Neuronal stem cell (in vitro differentiated cells): ENCODE results near the gene EIPR1.
"Not testable (repeated sequence)": the region's sequence is repeated elsewhere in the genome, so short reads cannot be mapped to it uniquely, and the experiment has no call there.

ENCODE experiments used
- DNase-seq: peaks from one replicate; pipeline ENCODE4 v3.0.0-alpha.2; 2013; ENCODE audit warnings: low spot score
- H2AFZ ChIP-seq: one replicate; pipeline ENCODE4 v1.6.1; 2013; ENCODE audit warnings: mild to moderate bottlenecking, low read length, inconsistent platforms
- H2AK5ac ChIP-seq: 2 replicates; pipeline ENCODE4 v1.6.1; 2013; ENCODE audit warnings: low read depth, mild to moderate bottlenecking, inconsistent platforms, low read length, moderate library complexity, mixed read lengths
- H2BK120ac ChIP-seq: 2 replicates; pipeline ENCODE4 v1.6.1; 2013; ENCODE audit warnings: low read depth, mild to moderate bottlenecking, inconsistent platforms, low read length, moderate library complexity, mixed read lengths
- H2BK12ac ChIP-seq: one replicate; pipeline ENCODE4 v1.6.1; 2013; ENCODE audit warnings: low read length, inconsistent platforms
- H2BK15ac ChIP-seq: 2 replicates; pipeline ENCODE4 v1.6.1; 2013; ENCODE audit warnings: mild to moderate bottlenecking, low read length, inconsistent platforms, mixed read lengths
- H2BK5ac ChIP-seq: one replicate; pipeline ENCODE4 v1.6.1; 2013; ENCODE audit warnings: inconsistent platforms, mild to moderate bottlenecking, low read length, moderate library complexity
- H3K14ac ChIP-seq: one replicate; pipeline ENCODE4 v1.6.1; 2013; ENCODE audit warnings: low read length, inconsistent platforms
- H3K18ac ChIP-seq: 2 replicates; pipeline ENCODE4 v1.6.1; 2013; ENCODE audit warnings: low read length, inconsistent platforms
- H3K23ac ChIP-seq: 2 replicates; pipeline ENCODE4 v1.6.1; 2013; ENCODE audit warnings: low read depth, mild to moderate bottlenecking, mixed read lengths, low read length, inconsistent platforms; ENCODE audit not compliant: poor library complexity
- H3K27ac ChIP-seq: replicated peaks from 3 replicates; pipeline ENCODE4 v1.5.1; 2013; ENCODE audit warnings: low read length, inconsistent platforms
- H3K27me3 ChIP-seq, 3 experiments: 2 replicates each; pipeline ENCODE4 v1.6.1; 2013; ENCODE audit warnings: low read length in 3 of 3, mild to moderate bottlenecking in 2 of 3, inconsistent platforms in 1 of 3, low read depth in 1 of 3, mixed read lengths in 1 of 3, moderate library complexity in 1 of 3; ENCODE audit not compliant: control insufficient read depth in 3 of 3, insufficient read depth in 3 of 3
- H3K36me3 ChIP-seq, 2 donors: replicated peaks in 1 of 2; 2 replicates each; pipeline ENCODE4 v1.6.1; 2013; ENCODE audit warnings: low read length in 2 of 2; ENCODE audit not compliant: control insufficient read depth in 2 of 2, insufficient read depth in 2 of 2
- H3K4ac ChIP-seq: 2 replicates; pipeline ENCODE4 v1.6.1; 2013; ENCODE audit warnings: inconsistent platforms, mild to moderate bottlenecking, low read length, moderate library complexity
- H3K4me1 ChIP-seq, 2 donors: 1 replicate in 1 of 2; 2 replicates in 1 of 2; pipeline ENCODE4 v1.6.1; 2013; ENCODE audit warnings: low read length in 2 of 2, low read depth in 1 of 2; ENCODE audit not compliant: control insufficient read depth in 2 of 2, insufficient read depth in 1 of 2
- H3K4me2 ChIP-seq: one replicate; pipeline ENCODE4 v1.6.1; 2013; ENCODE audit warnings: mild to moderate bottlenecking, low read length, inconsistent platforms; ENCODE audit not compliant: insufficient read depth, poor library complexity, severe bottlenecking
- H3K4me3 ChIP-seq, 2 donors: 2 replicates each; pipeline ENCODE4 v1.5.1; 2013; ENCODE audit warnings: low read length in 2 of 2, mild to moderate bottlenecking in 2 of 2, inconsistent platforms in 1 of 2, moderate library complexity in 1 of 2
- H3K79me1 ChIP-seq: one replicate; pipeline ENCODE4 v1.6.1; 2013; ENCODE audit warnings: low read depth, mild to moderate bottlenecking, inconsistent platforms, low read length, moderate library complexity
- H3K9ac ChIP-seq: one replicate; pipeline ENCODE4 v1.6.1; 2013; ENCODE audit warnings: mild to moderate bottlenecking, low read depth, low read length, inconsistent platforms; ENCODE audit not compliant: poor library complexity
- H3K9me3 ChIP-seq, 2 donors: replicated peaks in 1 of 2; 2 replicates each; pipeline versions ENCODE3 to v1.6.1; 2013; ENCODE audit warnings: low read length in 2 of 2, mild to moderate bottlenecking in 2 of 2, inconsistent platforms in 1 of 2, low read depth in 1 of 2, mixed read lengths in 1 of 2, moderate library complexity in 1 of 2; ENCODE audit not compliant: control insufficient read depth in 2 of 2, insufficient read depth in 1 of 2
- H4K8ac ChIP-seq: one replicate; pipeline ENCODE4 v1.6.1; 2013; ENCODE audit warnings: low read depth, mild to moderate bottlenecking, inconsistent platforms, low read length, moderate library complexity
- H4K91ac ChIP-seq: one replicate; pipeline ENCODE4 v1.6.1; 2013; ENCODE audit warnings: low read length, low read depth, mild to moderate bottlenecking, inconsistent platforms; ENCODE audit not compliant: poor library complexity
- WGBS, 2 donors: extraction: QIAGEN DNeasy Blood & Tissue Kit; methylation state at CpG; one replicate each; pipeline ENCODE4 v1.1.7; 2013; ENCODE audit warnings: missing lambda C conversion rate in 2 of 2, mixed read lengths in 1 of 2; ENCODE audit not compliant: insufficient read length in 2 of 2, insufficient replicate concordance in 1 of 2; ENCODE audit errors: extremely low coverage in 2 of 2; 5-methylcytosine and 5-hydroxymethylcytosine counted together

EIPR1 gene

GRCh38 chr2:3200420-3200939 is 177.1 kb downstream of the EIPR1 start:
- H3K4me1 ChIP-seq, result peaks cover 3% of the 10 kb centered on the region in 2 donors
- peak overlapping the region; percentile 29 for H3K23ac ChIP-seq
- no peak overlapping the region for H3K4ac ChIP-seq
- no peak overlapping the region for H3K4me3 ChIP-seq
- H2AFZ ChIP-seq, result no peak overlapping the region
- H3K9ac ChIP-seq, result peak overlapping the region; percentile 26
- H3K36me3 ChIP-seq, result peaks cover 7 to 13% of the 10 kb centered on the region in 2 donors
- no peak overlapping the region for H2BK12ac ChIP-seq
- H4K8ac ChIP-seq, result no peak overlapping the region
- H2BK15ac ChIP-seq, result no peak overlapping the region
- no peak overlapping the region for H2BK120ac ChIP-seq
- no peak overlapping the region for H3K27ac ChIP-seq
- no peak overlapping the region for H4K91ac ChIP-seq
- H2AK5ac ChIP-seq, result peak overlapping the region; percentile 65
- peaks cover 0 to 6% of the 10 kb centered on the region in 2 donors for H3K9me3 ChIP-seq
- H3K4me2 ChIP-seq, result no peak overlapping the region
- peak overlapping the region; percentile 35 for H3K18ac ChIP-seq
- no peaks in the 10 kb centered on the region for H3K79me1 ChIP-seq
- no peak overlapping the region for H2BK5ac ChIP-seq
- DNase-seq, result no peak
- H3K27me3 ChIP-seq, result no peaks in the 10 kb centered on the region
- peak overlapping the region; percentile 51 for H3K14ac ChIP-seq
- no CpG with 5 or more reads among the region's 14 CpGs for WGBS, 2 donors

GRCh38 chr2:3199627-3200345 is 177.8 kb downstream of the EIPR1 start:
- no peak overlapping the region for H3K4me2 ChIP-seq
- H4K91ac ChIP-seq, result no peak overlapping the region
- H2AFZ ChIP-seq, result no peak overlapping the region
- no peak overlapping the region for H3K23ac ChIP-seq
- H3K27me3 ChIP-seq, result no peaks in the 10 kb centered on the region
- no CpG with 5 or more reads among the region's 12 CpGs for WGBS, 2 donors
- H3K9me3 ChIP-seq, result peaks cover 0 to 6% of the 10 kb centered on the region in 2 donors
- H3K79me1 ChIP-seq, result peaks cover 3% of the 10 kb centered on the region
- peak overlapping the region in 1 of 2 donors; percentile 35 for H3K4me3 ChIP-seq
- no peak for DNase-seq
- H3K4ac ChIP-seq, result no peak overlapping the region
- H3K9ac ChIP-seq, result no peak overlapping the region
- peaks cover 7 to 18% of the 10 kb centered on the region in 2 donors for H3K36me3 ChIP-seq
- no peak overlapping the region for H3K18ac ChIP-seq
- H2BK15ac ChIP-seq, result peak overlapping the region; percentile 55
- H3K14ac ChIP-seq, result no peak overlapping the region
- no peak overlapping the region for H4K8ac ChIP-seq
- H3K27ac ChIP-seq, result no peak overlapping the region
- H3K4me1 ChIP-seq, result peaks cover 3% of the 10 kb centered on the region in 2 donors
- no peak overlapping the region for H2AK5ac ChIP-seq
- no peak overlapping the region for H2BK12ac ChIP-seq
- H2BK120ac ChIP-seq, result no peak overlapping the region
- H2BK5ac ChIP-seq, result no peak overlapping the region

GRCh38 chr2:3198671-3199192 is 178.9 kb downstream of the EIPR1 start:
- no CpG with 5 or more reads among the region's 10 CpGs for WGBS, 2 donors
- H3K18ac ChIP-seq, H3K9me3 ChIP-seq, H3K4me3 ChIP-seq, H3K27me3 ChIP-seq, H3K79me1 ChIP-seq, H3K23ac ChIP-seq, H3K4ac ChIP-seq, H3K4me1 ChIP-seq, H2BK15ac ChIP-seq, H4K91ac ChIP-seq, H2BK5ac ChIP-seq, H2BK12ac ChIP-seq, H3K14ac ChIP-seq, H4K8ac ChIP-seq, H3K27ac ChIP-seq, H3K9ac ChIP-seq, H3K4me2 ChIP-seq, DNase-seq, H2AK5ac ChIP-seq, H2AFZ ChIP-seq, H2BK120ac ChIP-seq: not testable (repeated sequence)
- peaks cover 8 to 27% of the 10 kb centered on the region in 2 donors for H3K36me3 ChIP-seq

- WGBS, 2 donors, result no CpG with 5 or more reads among the region's 11 CpGs
- Histone ChIP-seq H4K8ac (no peak overlapping the region), H3K18ac (no peak overlapping the region), H2BK12ac (no peak overlapping the region), H3K27ac (no peak overlapping the region), H3K36me3 (peaks cover 10 to 33% of the 10 kb centered on the region in 2 donors), H2AFZ (no peak overlapping the region), H2BK5ac (no peak overlapping the region), H2AK5ac (no peak overlapping the region), H3K9ac (no peak overlapping the region), H3K79me1 (peaks cover 4% of the 10 kb centered on the region), H2BK120ac (no peak overlapping the region), H3K4me2 (no peak overlapping the region), H3K4me3 (no peak overlapping the region), H3K4ac (no peak overlapping the region), H3K27me3 (no peaks in the 10 kb centered on the region), H3K23ac (no peak overlapping the region), H4K91ac (no peak overlapping the region), H3K4me1 (peaks cover 2 to 3% of the 10 kb centered on the region in 2 donors), H3K14ac (no peak overlapping the region), H2BK15ac (no peak overlapping the region), H3K9me3 (peaks cover 0 to 6% of the 10 kb centered on the region in 2 donors)
- DNase-seq, result peak; percentile 30
Measured at GRCh38 chr2:3198119-3198518, 179.5 kb downstream of the EIPR1 start.
